ENCODE results near the gene CYP17A1.

GRCh38 chr10:102781090-102781920 lies 55.9 kb downstream of the CYP17A1 start:
- TF ChIP-seq, protein P1, sequence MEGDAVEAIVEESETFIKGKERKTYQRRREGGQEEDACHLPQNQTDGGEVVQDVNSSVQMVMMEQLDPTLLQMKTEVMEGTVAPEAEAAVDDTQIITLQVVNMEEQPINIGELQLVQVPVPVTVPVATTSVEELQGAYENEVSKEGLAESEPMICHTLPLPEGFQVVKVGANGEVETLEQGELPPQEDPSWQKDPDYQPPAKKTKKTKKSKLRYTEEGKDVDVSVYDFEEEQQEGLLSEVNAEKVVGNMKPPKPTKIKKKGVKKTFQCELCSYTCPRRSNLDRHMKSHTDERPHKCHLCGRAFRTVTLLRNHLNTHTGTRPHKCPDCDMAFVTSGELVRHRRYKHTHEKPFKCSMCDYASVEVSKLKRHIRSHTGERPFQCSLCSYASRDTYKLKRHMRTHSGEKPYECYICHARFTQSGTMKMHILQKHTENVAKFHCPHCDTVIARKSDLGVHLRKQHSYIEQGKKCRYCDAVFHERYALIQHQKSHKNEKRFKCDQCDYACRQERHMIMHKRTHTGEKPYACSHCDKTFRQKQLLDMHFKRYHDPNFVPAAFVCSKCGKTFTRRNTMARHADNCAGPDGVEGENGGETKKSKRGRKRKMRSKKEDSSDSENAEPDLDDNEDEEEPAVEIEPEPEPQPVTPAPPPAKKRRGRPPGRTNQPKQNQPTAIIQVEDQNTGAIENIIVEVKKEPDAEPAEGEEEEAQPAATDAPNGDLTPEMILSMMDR (IDR thresholded peaks at IDR 0.05; ENCODE audit: insufficient read depth, low read depth, low read length): no peak
- TF ChIP-seq EZH2 (IDR thresholded peaks at IDR 0.05; ENCODE audit: insufficient read depth, low read length): no peak
